Adrenal gland (tissue), 5 donors: Measurements from ENCODE around the gene KRTAP5-5.

Source experiments
- CTCF ChIP-seq, 6 experiments: fragments of 450-650 bp in 4 of 6; fragments of 200-600 bp in 2 of 6; sonication (generic) in 1 of 6; IDR thresholded peaks; 1 replicate in 5 of 6; 2 replicates in 1 of 6; pipeline versions ENCODE4 v1.5.1 to v1.8.0; 2016 to 2021; ENCODE audit warnings: antibody characterized with exemption in 6 of 6, mild to moderate bottlenecking in 2 of 6, moderate library complexity in 1 of 6
- POLR2A ChIP-seq, 2 donors: fragments of 450-650 bp; IDR thresholded peaks; one replicate each; pipeline ENCODE4 v1.6.1; 2017; ENCODE audit warnings: antibody characterized with exemption in 2 of 2, mild to moderate bottlenecking in 2 of 2, moderate library complexity in 1 of 2
- donor health status: DM: no; HTN: no; CAD: no.

DNA sequence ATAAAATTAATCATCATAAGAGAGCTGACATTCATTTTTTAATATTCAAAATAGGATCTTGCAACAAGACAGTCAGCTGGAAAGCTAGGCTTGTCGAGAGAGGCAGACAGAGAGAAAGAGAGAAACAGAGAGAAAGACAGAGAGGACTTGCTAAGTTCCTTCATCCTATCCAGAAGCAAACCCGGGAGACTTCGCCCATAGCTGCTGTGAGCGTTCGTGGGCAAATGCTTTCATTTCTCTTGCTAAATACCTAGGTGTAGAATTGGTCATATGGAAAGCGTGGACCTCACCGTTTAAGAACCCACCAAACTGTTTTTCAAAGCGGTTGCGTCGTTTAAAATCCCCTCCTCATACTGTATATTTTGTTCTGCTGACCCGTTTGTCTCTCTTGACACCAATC lies 42.1 kb downstream of the KRTAP5-5 start:
- TF ChIP-seq CTCF (IDR thresholded peaks at IDR 0.05) (no peak), POLR2A (IDR thresholded peaks at IDR 0.05) (no peak)
